GM13977 (cell line): ENCODE measurements around the gene FAM83G.

Source experiments
- DNase-seq: peaks from one replicate; pipeline ENCODE4 v3.0.0; 2012; ENCODE audit warnings: low spot score
- in situ Hi-C: fragments of 300-500 bp; cut with MboI; formaldehyde crosslinking; loops from one replicate; pipeline ENCODE4 v1.12.0; 2022; ENCODE audit warnings: low sequenced_read_pairs, low pct_unique_long_range_greater_than_20kb, mixed read lengths, inconsistent platforms; ENCODE audit not compliant: unreplicated experiment
- TF ChIP-seq, protein P1 (sequence below): IDR thresholded peaks from 2 replicates; pipeline ENCODE4 v1.5.1; 2012; ENCODE audit warnings: mild to moderate bottlenecking, control low read depth; ENCODE audit not compliant: insufficient read depth; ENCODE audit errors: extremely low read depth, missing control alignments

The FAM83G gene

DNA sequence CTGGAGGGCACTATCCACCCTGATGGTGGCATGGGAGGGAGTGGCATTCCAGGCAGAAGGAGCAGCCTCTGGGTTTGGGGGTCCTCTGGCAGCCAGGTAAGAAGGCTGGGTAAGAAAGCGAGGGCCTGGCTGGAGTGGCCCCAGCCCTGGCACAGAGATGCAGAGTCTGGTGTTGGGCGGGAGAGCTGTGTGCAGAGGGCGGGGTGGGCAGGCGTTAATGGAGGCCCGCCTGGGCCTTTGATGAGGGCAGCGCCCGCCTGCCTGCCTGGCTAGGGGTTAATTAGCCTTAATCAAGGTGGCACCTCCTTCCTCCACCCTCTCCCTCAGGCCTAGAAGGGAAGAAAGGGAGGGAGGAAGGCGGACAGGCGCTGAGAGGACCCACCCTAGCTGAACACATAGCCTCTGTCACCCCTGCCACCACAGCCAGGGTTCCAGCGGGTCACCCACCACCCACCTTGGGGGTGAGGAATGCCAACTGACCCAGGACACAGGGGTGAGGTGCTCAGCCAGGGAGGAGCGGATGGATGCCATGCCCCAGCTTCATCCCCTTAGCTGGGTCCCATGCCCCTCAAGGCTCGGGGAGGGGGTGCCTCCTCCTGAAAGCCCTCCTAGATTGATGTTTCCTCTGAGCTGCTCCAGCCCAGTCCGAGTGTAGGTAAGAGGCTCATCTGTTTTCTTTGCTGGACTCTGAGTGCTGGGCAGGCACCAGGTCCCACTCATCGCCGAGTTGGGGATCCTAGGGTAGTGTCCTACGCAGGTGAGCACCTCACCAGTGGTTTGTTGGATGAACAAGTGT, 13.4 kb upstream of the FAM83G start:
- in situ Hi-C loops: loop anchor here (25.0 kb wide), 1 partner anchor 206 kb away; no protein-coding TSS in a partner anchor
- DNase-seq: no peak
- TF ChIP-seq, protein P1, sequence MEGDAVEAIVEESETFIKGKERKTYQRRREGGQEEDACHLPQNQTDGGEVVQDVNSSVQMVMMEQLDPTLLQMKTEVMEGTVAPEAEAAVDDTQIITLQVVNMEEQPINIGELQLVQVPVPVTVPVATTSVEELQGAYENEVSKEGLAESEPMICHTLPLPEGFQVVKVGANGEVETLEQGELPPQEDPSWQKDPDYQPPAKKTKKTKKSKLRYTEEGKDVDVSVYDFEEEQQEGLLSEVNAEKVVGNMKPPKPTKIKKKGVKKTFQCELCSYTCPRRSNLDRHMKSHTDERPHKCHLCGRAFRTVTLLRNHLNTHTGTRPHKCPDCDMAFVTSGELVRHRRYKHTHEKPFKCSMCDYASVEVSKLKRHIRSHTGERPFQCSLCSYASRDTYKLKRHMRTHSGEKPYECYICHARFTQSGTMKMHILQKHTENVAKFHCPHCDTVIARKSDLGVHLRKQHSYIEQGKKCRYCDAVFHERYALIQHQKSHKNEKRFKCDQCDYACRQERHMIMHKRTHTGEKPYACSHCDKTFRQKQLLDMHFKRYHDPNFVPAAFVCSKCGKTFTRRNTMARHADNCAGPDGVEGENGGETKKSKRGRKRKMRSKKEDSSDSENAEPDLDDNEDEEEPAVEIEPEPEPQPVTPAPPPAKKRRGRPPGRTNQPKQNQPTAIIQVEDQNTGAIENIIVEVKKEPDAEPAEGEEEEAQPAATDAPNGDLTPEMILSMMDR: no peak

DNA sequence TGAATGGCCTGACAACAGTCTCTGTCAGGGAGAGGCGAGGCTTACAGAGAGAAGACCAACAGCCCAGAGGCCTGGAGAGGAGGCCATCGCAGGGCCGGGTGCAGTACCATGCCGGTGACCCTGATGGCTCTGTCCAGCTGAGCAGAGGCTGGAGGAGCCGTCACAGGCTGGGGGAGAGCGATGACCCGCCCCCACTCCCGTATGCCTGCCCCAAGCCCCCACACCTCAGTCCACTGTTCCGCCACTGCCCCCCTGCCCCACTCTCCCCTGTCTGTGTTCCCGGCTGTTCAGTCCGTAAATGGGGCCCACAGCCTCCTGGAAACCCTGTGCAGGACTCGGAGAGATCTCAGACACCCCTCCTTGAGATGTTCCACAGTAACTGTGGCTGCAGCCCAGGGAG, 12.8 kb upstream of the FAM83G start:
- DNase-seq: no peak
- TF ChIP-seq, protein P1: no peak
- in situ Hi-C loops: loop anchor here (25.0 kb wide), 1 partner anchor 205 kb away; no protein-coding TSS in a partner anchor

DNA sequence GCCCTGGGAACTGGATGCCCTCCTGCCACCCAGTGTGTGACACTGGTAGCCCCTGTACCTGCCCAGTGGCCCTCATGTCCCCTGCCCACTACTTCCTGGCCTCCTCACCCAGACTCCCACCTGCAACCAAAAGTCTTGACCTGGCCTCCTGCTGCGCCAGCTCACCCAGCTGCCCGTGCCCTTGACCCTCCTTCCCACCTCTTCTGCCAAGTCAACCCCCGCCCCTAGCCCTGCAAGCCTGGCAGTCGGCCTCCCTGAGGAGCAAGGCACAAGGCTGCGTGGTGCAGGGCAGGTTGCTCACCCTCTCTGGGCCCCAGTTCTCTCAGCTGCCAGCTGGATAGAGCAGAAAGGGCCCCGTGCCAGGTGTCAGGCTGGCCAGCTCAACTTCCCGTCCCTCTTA, 12.3 kb upstream of the FAM83G start:
- DNase-seq: no peak
- in situ Hi-C loops: loop anchor here (25.0 kb wide), 1 partner anchor 205 kb away; no protein-coding TSS in a partner anchor
- TF ChIP-seq, protein P1: no peak

DNA sequence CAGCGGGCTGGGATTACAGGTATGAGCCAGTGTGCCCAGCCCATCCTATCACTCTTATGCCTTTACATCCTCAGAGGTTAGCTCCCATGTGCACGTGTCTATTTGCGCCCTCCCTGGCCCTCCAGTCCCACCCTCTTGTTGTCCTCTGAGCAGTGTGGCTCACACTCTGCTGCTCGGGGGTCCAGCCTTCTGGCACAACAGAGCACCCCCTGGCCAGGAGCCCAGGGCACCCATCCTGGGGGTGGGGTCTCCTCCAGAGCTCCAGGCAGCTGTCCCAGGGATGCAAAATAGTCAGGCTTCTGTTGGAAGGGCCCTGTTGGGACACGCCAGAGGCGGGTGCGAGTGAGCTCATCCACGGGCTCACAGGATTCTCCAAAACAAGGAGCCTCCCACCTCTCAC, 11.7 kb upstream of the FAM83G start:
- in situ Hi-C loops: loop anchor here (25.0 kb wide), 1 partner anchor 204 kb away; no protein-coding TSS in a partner anchor
- TF ChIP-seq, protein P1: no peak

DNA sequence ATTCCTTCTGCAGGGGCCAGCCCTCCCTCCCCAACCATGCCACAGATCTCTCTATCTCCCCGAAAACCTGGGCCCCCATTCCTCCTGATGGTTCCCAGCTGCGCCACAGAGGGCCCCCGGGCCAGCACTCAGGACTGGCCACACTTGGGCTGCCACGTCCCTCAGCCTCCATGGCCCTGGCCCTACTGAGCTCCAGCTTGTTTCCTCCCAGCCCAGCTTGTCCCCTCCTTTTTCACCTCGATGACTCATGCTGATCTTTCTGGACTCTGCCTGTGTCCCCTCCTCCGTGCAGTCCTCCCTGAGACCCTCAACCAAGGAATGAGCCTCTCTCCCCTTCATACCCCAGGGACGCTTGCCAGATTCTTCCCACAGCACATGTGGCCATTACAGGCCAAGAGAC, 10.9 kb upstream of the FAM83G start:
- in situ Hi-C loops: loop anchor here (25.0 kb wide), 1 partner anchor 203 kb away; no protein-coding TSS in a partner anchor
- no peak for DNase-seq
- TF ChIP-seq, protein P1: no peak

More for the DNA sequence above, 11.7 kb upstream of the FAM83G start:
- no peak for DNase-seq

DNA sequence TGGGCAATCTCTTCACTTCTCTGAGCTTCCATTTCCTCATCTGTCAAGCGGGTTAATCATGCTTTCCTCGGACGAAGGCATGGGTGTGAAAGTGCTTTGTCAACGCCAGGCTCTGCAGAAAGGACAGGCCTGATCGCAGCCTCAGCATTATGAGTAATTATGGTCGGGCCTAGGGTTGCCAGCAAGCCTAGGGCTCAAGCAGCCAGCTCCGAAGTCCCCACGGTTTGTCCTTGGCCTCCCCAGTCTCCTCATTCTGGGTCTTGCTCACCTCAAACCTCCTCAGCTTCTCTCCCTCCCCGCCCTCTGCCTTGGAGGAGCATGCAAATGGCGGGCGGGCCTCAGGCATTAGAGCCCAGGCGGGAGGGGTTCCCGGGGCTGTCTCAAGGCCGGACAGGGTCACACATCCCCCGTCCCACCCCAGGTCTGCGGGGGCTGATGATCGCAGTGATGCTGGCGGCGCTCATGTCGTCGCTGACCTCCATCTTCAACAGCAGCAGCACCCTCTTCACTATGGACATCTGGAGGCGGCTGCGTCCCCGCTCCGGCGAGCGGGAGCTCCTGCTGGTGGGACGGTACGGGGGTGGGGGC, 10.2 kb upstream of the FAM83G start:
- TF ChIP-seq, protein P1: no peak
- DNase-seq: no peak
- in situ Hi-C loops: loop anchor here (25.0 kb wide), 1 partner anchor 202 kb away; no protein-coding TSS in a partner anchor
